ENCODE results near the gene MARCO.
"Not testable (repeated sequence)": the region's sequence is repeated elsewhere in the genome, so short reads cannot be mapped to it uniquely, and the experiment has no call there.

- TF ChIP-seq EZH2 (IDR thresholded peaks at IDR 0.05; ENCODE audit: borderline replicate concordance, low read depth, low read length, severe bottlenecking); MAX (IDR thresholded peaks at IDR 0.05; ENCODE audit: insufficient read depth, insufficient read length); JUN (IDR thresholded peaks at IDR 0.05; ENCODE audit: borderline replicate concordance, insufficient read depth, insufficient read length, low read depth); POLR2AphosphoS5 (IDR thresholded peaks at IDR 0.05; ENCODE audit: insufficient read depth, low read depth, low read length); POLR2A (IDR thresholded peaks at IDR 0.05; ENCODE audit: low read depth, low read length); GATA2 (IDR thresholded peaks at IDR 0.05; ENCODE audit: insufficient read depth, insufficient read length, low read depth, low read length); MYC (IDR thresholded peaks at IDR 0.05; ENCODE audit: low read depth, low read length): not testable (repeated sequence)
- TF ChIP-seq, protein P1, sequence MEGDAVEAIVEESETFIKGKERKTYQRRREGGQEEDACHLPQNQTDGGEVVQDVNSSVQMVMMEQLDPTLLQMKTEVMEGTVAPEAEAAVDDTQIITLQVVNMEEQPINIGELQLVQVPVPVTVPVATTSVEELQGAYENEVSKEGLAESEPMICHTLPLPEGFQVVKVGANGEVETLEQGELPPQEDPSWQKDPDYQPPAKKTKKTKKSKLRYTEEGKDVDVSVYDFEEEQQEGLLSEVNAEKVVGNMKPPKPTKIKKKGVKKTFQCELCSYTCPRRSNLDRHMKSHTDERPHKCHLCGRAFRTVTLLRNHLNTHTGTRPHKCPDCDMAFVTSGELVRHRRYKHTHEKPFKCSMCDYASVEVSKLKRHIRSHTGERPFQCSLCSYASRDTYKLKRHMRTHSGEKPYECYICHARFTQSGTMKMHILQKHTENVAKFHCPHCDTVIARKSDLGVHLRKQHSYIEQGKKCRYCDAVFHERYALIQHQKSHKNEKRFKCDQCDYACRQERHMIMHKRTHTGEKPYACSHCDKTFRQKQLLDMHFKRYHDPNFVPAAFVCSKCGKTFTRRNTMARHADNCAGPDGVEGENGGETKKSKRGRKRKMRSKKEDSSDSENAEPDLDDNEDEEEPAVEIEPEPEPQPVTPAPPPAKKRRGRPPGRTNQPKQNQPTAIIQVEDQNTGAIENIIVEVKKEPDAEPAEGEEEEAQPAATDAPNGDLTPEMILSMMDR (IDR thresholded peaks at IDR 0.05; ENCODE audit: extremely low read depth in 1 of 2, insufficient read depth in 1 of 2, low read depth in 1 of 2, low read length in 2 of 2): not testable (repeated sequence)
These were observed 61.9 kb downstream of the MARCO start for GRCh38 chr2:119003856-119004255.
